ENCODE measurements around the gene ATP1B4.

- no peak for TF ChIP-seq ZNF658 (tag by site-specific recombination; IDR thresholded peaks at IDR 0.05)
- TF ChIP-seq CTCF (tag by site-specific recombination; IDR thresholded peaks at IDR 0.05), result no peak
- TF ChIP-seq PRDM1 (tag by site-specific recombination; IDR thresholded peaks at IDR 0.05), result no peak
- TF ChIP-seq ZNF670 (tag by site-specific recombination; IDR thresholded peaks at IDR 0.05; ENCODE audit: low read depth), result no peak
- TF ChIP-seq TSHZ1 (tag by site-specific recombination; IDR thresholded peaks at IDR 0.05; ENCODE audit: borderline replicate concordance), result no peak
- TF ChIP-seq ZBTB7A (tag by site-specific recombination; IDR thresholded peaks at IDR 0.05; ENCODE audit: low read depth), result no peak
- no peak for TF ChIP-seq ZNF514 (tag by site-specific recombination; IDR thresholded peaks at IDR 0.05)
- no peak for TF ChIP-seq ZNF23 (tag by site-specific recombination; IDR thresholded peaks at IDR 0.05; ENCODE audit: borderline replicate concordance)
- TF ChIP-seq ZIC2 (tag by site-specific recombination; IDR thresholded peaks at IDR 0.05), result no peak
- TF ChIP-seq REST (tag by site-specific recombination; IDR thresholded peaks at IDR 0.05), result no peak
- no peak for TF ChIP-seq WT1 (tag by site-specific recombination; IDR thresholded peaks at IDR 0.05)
- TF ChIP-seq REPIN1 (tag by site-specific recombination; IDR thresholded peaks at IDR 0.05; ENCODE audit: low read depth), result no peak
- no peak for TF ChIP-seq ZNF223 (tag by site-specific recombination; IDR thresholded peaks at IDR 0.05)
These were observed 5.7 kb downstream of the ATP1B4 start for GRCh38 chrX:120367402-120368109.
